Upper lobe of right lung (tissue), 1 donor: Measurements from ENCODE around the gene TBX4. TPM values are rescaled to one million over a fixed set of nuclear protein-coding genes. Genes with fewer than 3 reads are reported as not detected.
"Not testable (repeated sequence)": the region's sequence is repeated elsewhere in the genome, so short reads cannot be mapped to it uniquely, and the experiment has no call there.

Source experiments
- ATAC-seq: fragments of 200-7000 bp; cut with Tn5 transposase; one replicate; pipeline ENCODE4 v1.9.1; 2020; ENCODE audit warnings: mild to moderate bottlenecking, moderate library complexity
- DNase-seq: peaks from one replicate; pipeline ENCODE4 v3.0.0-alpha.2; 2020
- H3K27ac ChIP-seq: fragments of 200-600 bp; one replicate; pipeline ENCODE4 v1.8.0; 2022
- H3K27me3 ChIP-seq: fragments of 200-600 bp; one replicate; pipeline ENCODE4 v1.8.0; 2022; ENCODE audit warnings: mild to moderate bottlenecking
- H3K36me3 ChIP-seq: fragments of 200-600 bp; one replicate; pipeline ENCODE4 v1.8.0; 2022
- H3K4me1 ChIP-seq: fragments of 200-600 bp; one replicate; pipeline ENCODE4 v1.8.0; 2022
- H3K4me3 ChIP-seq: fragments of 200-600 bp; one replicate; pipeline ENCODE4 v1.8.0; 2022; ENCODE audit warnings: mild to moderate bottlenecking
- H3K9me3 ChIP-seq: fragments of 200-600 bp; one replicate; pipeline ENCODE4 v1.8.0; 2022
- CTCF ChIP-seq: fragments of 200-600 bp; IDR thresholded peaks from one replicate; pipeline ENCODE4 v1.8.0; 2022; ENCODE audit warnings: antibody characterized with exemption
- intact Hi-C: fragments of 100-400 bp; cut with DNase I; formaldehyde crosslinking; loops from one replicate; pipeline ENCODE4 v1.11.0; 2022
- total RNA-seq: library from RNA; stranded (reverse); fragmentation: NEBNext Ultra II Directional; extraction: Animal tissue kit (Norgen Biotek cat#: 25700); gene quantifications from one replicate; pipeline ENCODE4 v1.2.1, GENCODE V29; 2021
- donor health status: DM: no; HTN: yes; CAD: no; lungs with severe emphysema.

TBX4 gene
- total RNA-seq, 1 donor from 2014 or later = 28.6 TPM

- ATAC-seq (no peak), DNase-seq (no peak)
- TF ChIP-seq CTCF = no peak
- H3K27ac ChIP-seq = no peak overlapping the region
- no peaks in the 10 kb centered on the region for H3K36me3 ChIP-seq
- no peaks in the 10 kb centered on the region for H3K27me3 ChIP-seq
- no peak overlapping the region for H3K4me3 ChIP-seq
- H3K4me1 ChIP-seq = peaks cover 5% of the 10 kb centered on the region
- intact Hi-C loops = no loop called here
- no peaks in the 10 kb centered on the region for H3K9me3 ChIP-seq
These were observed 37.7 kb downstream of the TBX4 start for GRCh38 chr17:61489719-61490490.

GRCh38 chr17:61490540-61490975 is 38.3 kb downstream of the TBX4 start:
- TF ChIP-seq CTCF = no peak
- intact Hi-C loops = no loop called here
- Histone ChIP-seq H3K4me1 (peaks cover 5% of the 10 kb centered on the region), H3K27me3 (no peaks in the 10 kb centered on the region), H3K27ac (no peak overlapping the region), H3K9me3 (no peaks in the 10 kb centered on the region), H3K36me3 (no peaks in the 10 kb centered on the region), H3K4me3 (no peak overlapping the region)
- DNase-seq = no peak
- ATAC-seq = no peak

DNA sequence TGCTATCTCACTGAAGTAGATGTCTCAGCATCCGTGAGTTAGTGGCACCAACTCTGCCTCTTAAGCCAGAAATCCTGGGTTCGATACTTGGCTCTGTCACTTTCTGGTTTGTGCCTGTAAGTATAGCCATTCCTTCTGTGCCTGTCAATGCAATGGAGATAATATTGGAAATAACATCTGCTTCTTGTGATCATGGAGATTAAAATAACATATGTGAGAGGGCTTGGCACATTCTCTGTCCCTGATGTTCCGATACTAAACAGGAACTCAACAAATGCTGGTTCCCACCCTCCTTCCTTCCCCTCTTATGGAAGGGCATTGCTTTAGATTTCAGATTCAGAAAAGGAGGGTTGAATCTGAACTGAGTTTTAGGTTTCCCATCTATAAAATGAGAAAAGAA is 39.8 kb downstream of the TBX4 start:
- TF ChIP-seq CTCF = no peak
- intact Hi-C loops = no loop called here
- ATAC-seq = no peak
- H3K4me3 ChIP-seq = no peak overlapping the region
- H3K4me1 ChIP-seq = no peaks in the 10 kb centered on the region
- no peak overlapping the region for H3K27ac ChIP-seq
- no peak for DNase-seq
- no peaks in the 10 kb centered on the region for H3K9me3 ChIP-seq
- no peaks in the 10 kb centered on the region for H3K27me3 ChIP-seq
- H3K36me3 ChIP-seq = no peaks in the 10 kb centered on the region

DNA sequence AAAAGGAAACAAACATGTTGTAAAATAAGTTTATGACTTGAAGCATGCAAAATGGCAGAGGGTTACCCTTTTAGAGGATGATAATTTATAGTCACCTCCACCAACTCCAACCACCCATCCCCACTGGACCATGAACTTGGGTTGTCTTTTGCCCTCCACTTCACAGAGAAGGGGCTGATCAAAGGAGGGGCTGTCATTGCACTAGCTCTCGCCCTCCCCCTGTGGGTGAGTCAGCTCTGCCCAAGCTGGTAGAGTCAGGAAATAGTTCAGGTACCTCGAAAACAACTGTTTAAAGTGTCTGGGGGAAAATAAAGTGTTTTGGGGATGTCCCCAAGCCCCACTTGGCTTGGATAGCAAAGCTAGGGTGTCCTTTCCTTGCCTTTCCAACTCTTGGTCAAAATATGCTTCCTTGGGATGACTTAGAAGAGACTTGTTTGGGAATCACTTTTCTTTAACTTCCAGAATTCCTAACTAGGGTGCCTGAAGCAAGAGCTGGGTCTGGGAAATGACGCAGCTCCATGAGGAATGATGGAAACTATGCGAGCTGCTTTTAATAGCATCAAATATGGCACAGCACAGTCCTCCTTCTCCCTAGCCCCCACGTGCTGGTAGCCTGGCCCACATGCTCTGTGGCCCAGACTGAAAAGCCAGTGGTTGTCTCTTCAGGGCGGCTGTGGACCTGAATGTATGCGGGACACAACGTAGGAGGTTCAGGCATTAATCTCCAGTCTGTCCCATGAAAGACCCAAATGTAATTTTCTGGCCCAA is 40.7 kb downstream of the TBX4 start:
- ATAC-seq (no peak), DNase-seq (no peak)
- Histone ChIP-seq H3K4me3 (no peak overlapping the region), H3K36me3 (no peaks in the 10 kb centered on the region), H3K4me1 (no peaks in the 10 kb centered on the region), H3K9me3 (no peaks in the 10 kb centered on the region), H3K27me3 (no peaks in the 10 kb centered on the region), H3K27ac (no peak overlapping the region)
- no peak for TF ChIP-seq CTCF
- intact Hi-C loops = no loop called here

DNA sequence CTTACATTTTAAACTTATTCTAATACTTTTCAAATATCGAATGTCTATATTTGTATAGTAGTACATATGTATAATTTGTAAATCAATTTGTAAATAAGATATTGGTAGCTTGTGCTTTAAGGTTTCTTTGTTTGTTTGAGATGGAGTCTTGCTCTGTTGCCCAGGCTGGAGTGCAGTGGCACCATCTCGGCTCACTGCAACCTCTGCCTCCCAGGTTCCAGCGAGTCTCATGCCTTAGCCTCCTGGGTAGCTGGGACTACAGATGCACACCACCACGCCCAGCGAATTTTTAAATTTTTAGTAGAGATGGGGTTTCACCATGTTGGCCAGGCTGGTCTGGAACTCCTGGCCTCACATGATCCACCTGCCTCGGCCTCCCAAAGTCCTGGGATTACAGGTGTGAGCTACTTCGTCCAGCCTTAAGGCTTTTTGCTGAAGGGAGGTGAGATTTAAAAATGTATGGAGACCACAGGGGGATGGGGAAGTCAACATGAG is 41.7 kb downstream of the TBX4 start:
- intact Hi-C loops, DNase-seq, ATAC-seq, H3K27ac ChIP-seq, H3K36me3 ChIP-seq, H3K27me3 ChIP-seq, H3K4me1 ChIP-seq, H3K4me3 ChIP-seq, H3K9me3 ChIP-seq: not testable (repeated sequence)
